ENCODE data around the gene C5orf24. TPM values are rescaled to one million over a fixed set of nuclear protein-coding genes. Genes with fewer than 3 reads are reported as not detected.
A peak's percentile ranks its signal among the peaks of the same experiment; 100 is the strongest.

The C5orf24 gene
- total and polyA plus RNA-seq, 4 experiments from 2014 or later, result 9.2 to 33.9 (median 21.3) TPM

DNA sequence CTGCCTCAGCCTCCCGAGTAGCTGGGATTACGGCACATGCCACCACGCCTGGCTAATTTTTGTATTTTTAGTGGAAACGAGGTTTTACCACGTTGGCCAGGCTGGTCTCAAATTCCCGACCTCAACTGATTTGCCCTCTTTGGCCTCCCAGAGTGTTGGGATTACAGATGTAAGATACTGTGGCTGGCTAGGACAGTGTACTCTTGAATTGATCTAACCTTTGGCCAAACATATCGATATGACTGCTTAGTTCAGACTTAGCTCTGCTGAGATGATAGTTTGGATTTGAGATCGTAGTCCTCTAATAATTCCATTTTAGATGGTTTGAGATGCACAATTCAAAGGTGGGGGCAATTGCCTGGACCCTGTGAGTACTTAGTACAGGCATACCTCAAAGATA is 43.6 kb downstream of the C5orf24 start:
- Mint-ChIP-seq H3K27ac (no peak overlapping the region), H3K36me3 (peaks cover 38 to 51% of the 10 kb centered on the region in 2 donors), H3K4me3 (no peak overlapping the region), H3K4me1 (peaks cover 23 to 33% (median 26%) of the 10 kb centered on the region in 4 donors), H3K27me3 (no peaks in the 10 kb centered on the region), H3K9me3 (no peaks in the 10 kb centered on the region)
- DNase-seq, result no peak
- Histone ChIP-seq H3K27ac (ENCODE audit: low read depth, low read length) (no peak overlapping the region), H3K27me3 (ENCODE audit: insufficient read depth, low read length) (no peaks in the 10 kb centered on the region), H3K9me3 (ENCODE audit: control insufficient read depth in 1 of 2, low read length in 2 of 2) (no peaks in the 10 kb centered on the region), H3K4me3 (ENCODE audit: low read length in 2 of 2) (no peak overlapping the region), H3K4me1 (ENCODE audit: insufficient read depth, low read length) (no peaks in the 10 kb centered on the region), H3K36me3 (ENCODE audit: insufficient read depth, low read length) (no peaks in the 10 kb centered on the region)
- POLR2A ChIA-PET (ENCODE audit: partially characterized antibody), result interaction anchor here (0.6 kb wide), 1 partner anchor 19 kb away, joined by 3 read pairs; no protein-coding TSS in a partner anchor
- intact Hi-C loops (cut with micrococcal nuclease), result no loop called here
- CTCF ChIA-PET (ENCODE audit: partially characterized antibody), result no interaction called here

DNA sequence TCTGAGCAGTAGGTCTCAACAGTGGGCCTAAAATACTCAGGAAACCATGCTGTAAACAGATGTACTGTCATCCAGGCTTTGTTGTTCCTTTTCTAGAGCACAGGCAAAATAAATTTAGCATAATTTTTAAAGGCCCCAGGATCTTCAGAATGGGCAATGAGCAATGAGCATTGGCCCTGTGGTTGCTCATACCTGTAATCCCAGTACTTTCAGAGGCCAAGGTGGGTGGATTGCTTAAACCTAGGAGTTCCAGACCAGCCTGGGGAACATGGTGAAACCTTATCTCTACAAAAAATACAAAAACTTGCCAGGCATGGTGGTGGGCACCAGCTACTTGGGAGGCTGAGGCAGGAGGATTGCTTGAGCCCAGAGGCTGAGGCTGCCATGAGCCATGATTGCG is 45.7 kb downstream of the C5orf24 start:
- DNase-seq, result no peak
- Mint-ChIP-seq H3K4me3 (no peak overlapping the region), H3K4me1 (peaks cover 11 to 20% (median 15%) of the 10 kb centered on the region in 4 donors), H3K27ac (no peak overlapping the region), H3K27me3 (no peaks in the 10 kb centered on the region), H3K9me3 (no peaks in the 10 kb centered on the region), H3K36me3 (peaks cover 38 to 63% of the 10 kb centered on the region in 2 donors)
- ChIA-PET CTCF (ENCODE audit: partially characterized antibody) (interaction anchor here (1.1 kb wide), 1 partner anchor 13 kb away, joined by 3 read pairs; the partner anchor contains the start of gene PCBD2), POLR2A (ENCODE audit: partially characterized antibody) (interaction anchor here (0.6 to 1.1 kb wide), 2 partner anchors 13 to 52 kb away, joined by 3 to 6 read pairs; partner anchors contain the start of gene PCBD2)
- Histone ChIP-seq H3K4me1 (ENCODE audit: insufficient read depth, low read length) (no peaks in the 10 kb centered on the region), H3K36me3 (ENCODE audit: insufficient read depth, low read length) (peaks cover 10% of the 10 kb centered on the region), H3K27ac (ENCODE audit: low read depth, low read length) (no peak overlapping the region), H3K4me3 (ENCODE audit: low read length in 2 of 2) (no peak overlapping the region), H3K27me3 (ENCODE audit: insufficient read depth, low read length) (no peaks in the 10 kb centered on the region), H3K9me3 (ENCODE audit: control insufficient read depth in 1 of 2, low read length in 2 of 2) (no peaks in the 10 kb centered on the region)
- intact Hi-C loops (cut with micrococcal nuclease), result no loop called here

DNA sequence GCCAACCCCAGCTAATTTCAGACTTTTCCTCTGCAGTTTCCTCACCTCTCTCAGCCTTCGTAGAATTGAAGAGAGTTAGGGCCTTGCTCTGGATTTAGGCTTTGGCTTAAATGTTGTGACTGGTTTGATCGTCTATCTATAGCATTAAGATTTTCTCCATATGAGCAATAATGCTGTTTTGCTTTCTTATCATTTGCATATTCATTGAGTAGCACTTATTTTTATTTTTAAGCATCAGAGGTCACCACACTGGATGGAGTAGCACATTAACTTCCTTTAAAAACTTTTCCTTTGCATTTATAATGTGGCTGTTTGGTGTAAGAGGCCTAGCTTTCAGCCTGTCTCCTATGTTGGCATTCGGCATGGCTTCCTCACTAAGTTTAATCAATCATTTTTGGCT is 46.5 kb downstream of the C5orf24 start:
- no peak overlapping the region for H3K4me3 Mint-ChIP-seq
- H3K36me3 Mint-ChIP-seq, result peaks cover 37 to 63% of the 10 kb centered on the region in 2 donors
- Histone ChIP-seq H3K4me1 (ENCODE audit: insufficient read depth, low read length) (no peaks in the 10 kb centered on the region), H3K27ac (ENCODE audit: low read depth, low read length) (no peak overlapping the region), H3K36me3 (ENCODE audit: insufficient read depth, low read length) (peaks cover 11% of the 10 kb centered on the region), H3K4me3 (ENCODE audit: low read length in 2 of 2) (no peak overlapping the region), H3K9me3 (ENCODE audit: control insufficient read depth in 1 of 2, low read length in 2 of 2) (no peaks in the 10 kb centered on the region), H3K27me3 (ENCODE audit: insufficient read depth, low read length) (no peaks in the 10 kb centered on the region)
- H3K9me3 Mint-ChIP-seq, result no peaks in the 10 kb centered on the region
- DNase-seq, result no peak
- ChIA-PET POLR2A (ENCODE audit: partially characterized antibody) (interaction anchor here (1.1 kb wide), 1 partner anchor 12 kb away, joined by 6 read pairs; the partner anchor contains the start of gene PCBD2), CTCF (ENCODE audit: partially characterized antibody) (interaction anchor here (1.1 kb wide), 1 partner anchor 12 kb away, joined by 3 read pairs; the partner anchor contains the start of gene PCBD2)
- intact Hi-C loops (cut with micrococcal nuclease), result no loop called here
- peak overlapping the region in 3 of 7 donors; percentile 42 to 68 (median 52) for H3K27ac Mint-ChIP-seq
- peaks cover 8 to 19% (median 13%) of the 10 kb centered on the region in 4 donors for H3K4me1 Mint-ChIP-seq
- no peaks in the 10 kb centered on the region for H3K27me3 Mint-ChIP-seq

DNA sequence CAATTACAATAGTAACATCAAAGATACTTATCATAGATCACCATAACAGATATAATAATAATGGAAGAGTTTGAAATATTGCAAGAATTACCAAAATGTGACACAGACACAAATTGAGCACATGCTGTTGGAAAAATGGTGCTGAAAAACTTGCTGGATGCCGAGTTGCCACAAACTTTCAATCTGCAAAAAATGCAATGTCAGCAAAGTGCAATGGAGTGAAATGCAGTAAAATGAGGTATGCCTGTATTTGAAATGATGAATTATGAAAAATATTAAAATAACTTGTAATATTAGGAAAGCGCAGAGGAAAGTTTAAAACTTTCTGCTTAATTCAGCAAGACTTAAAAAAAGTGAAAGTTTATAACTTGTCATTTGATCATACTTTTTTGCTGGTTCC is 47.2 kb downstream of the C5orf24 start:
- intact Hi-C loops (cut with micrococcal nuclease), result no loop called here

GRCh38 chr5:134893748-134894505 is 48.2 kb downstream of the C5orf24 start:
- Mint-ChIP-seq H3K36me3 (peaks cover 25 to 61% of the 10 kb centered on the region in 2 donors), H3K27ac (peak overlapping the region in 2 of 7 donors; percentile 6 to 83), H3K9me3 (no peaks in the 10 kb centered on the region), H3K27me3 (no peaks in the 10 kb centered on the region), H3K4me3 (no peak overlapping the region), H3K4me1 (peaks cover 3 to 12% (median 11%) of the 10 kb centered on the region in 4 donors)
- Histone ChIP-seq H3K36me3 (ENCODE audit: insufficient read depth, low read length) (peaks cover 22% of the 10 kb centered on the region), H3K27me3 (ENCODE audit: insufficient read depth, low read length) (no peaks in the 10 kb centered on the region), H3K27ac (ENCODE audit: low read depth, low read length) (no peak overlapping the region), H3K4me3 (ENCODE audit: low read length in 2 of 2) (no peak overlapping the region), H3K9me3 (ENCODE audit: control insufficient read depth in 1 of 2, low read length in 2 of 2) (no peaks in the 10 kb centered on the region), H3K4me1 (ENCODE audit: insufficient read depth, low read length) (no peaks in the 10 kb centered on the region)
- POLR2A ChIA-PET (ENCODE audit: partially characterized antibody), result no interaction called here
- intact Hi-C loops (cut with micrococcal nuclease), result no loop called here
- CTCF ChIA-PET (ENCODE audit: partially characterized antibody), result no interaction called here
- no peak for DNase-seq

More for the DNA sequence above, 47.2 kb downstream of the C5orf24 start:
- no peaks in the 10 kb centered on the region for H3K9me3 ChIP-seq (ENCODE audit: control insufficient read depth in 1 of 2, low read length in 2 of 2)
- no peak for DNase-seq
- ChIA-PET POLR2A (ENCODE audit: partially characterized antibody) (no interaction called here), CTCF (ENCODE audit: partially characterized antibody) (no interaction called here)
- no peaks in the 10 kb centered on the region for H3K4me1 ChIP-seq (ENCODE audit: insufficient read depth, low read length)
- H3K36me3 Mint-ChIP-seq, result peaks cover 31 to 57% of the 10 kb centered on the region in 2 donors
- no peak overlapping the region for H3K27ac ChIP-seq (ENCODE audit: low read depth, low read length)
- no peak overlapping the region for H3K4me3 Mint-ChIP-seq
- H3K4me1 Mint-ChIP-seq, result peaks cover 3 to 14% (median 12%) of the 10 kb centered on the region in 4 donors
- H3K4me3 ChIP-seq (ENCODE audit: low read length in 2 of 2), result no peak overlapping the region
- H3K27ac Mint-ChIP-seq, result peak overlapping the region in 2 of 7 donors; percentile 33 to 42
- H3K36me3 ChIP-seq (ENCODE audit: insufficient read depth, low read length), result peaks cover 15% of the 10 kb centered on the region
- H3K27me3 ChIP-seq (ENCODE audit: insufficient read depth, low read length), result no peaks in the 10 kb centered on the region
- H3K9me3 Mint-ChIP-seq, result no peaks in the 10 kb centered on the region
- no peaks in the 10 kb centered on the region for H3K27me3 Mint-ChIP-seq

GRCh38 chr5:134902071-134902801 is 56.5 kb downstream of the C5orf24 start:
- H3K4me3 Mint-ChIP-seq, result peak overlapping the region in 5 of 8 donors; percentile 29 to 75 (median 44)

More at GRCh38 chr5:134902071-134902801, 56.5 kb downstream of the C5orf24 start:
- ChIA-PET CTCF (ENCODE audit: partially characterized antibody) (interaction anchor here (1.0 to 2.2 kb wide), 3 partner anchors 29 to 145 kb away, joined by 3 to 8 read pairs (median 4); partner anchors contain the start of gene C5orf24), POLR2A (ENCODE audit: partially characterized antibody) (interaction anchor here (1.8 to 4.4 kb wide), 2 partner anchors 28 to 164 kb away, joined by 6 to 73 read pairs; partner anchors contain the start of genes CAMLG and TXNDC15)
- Histone ChIP-seq H3K9me3 (ENCODE audit: control insufficient read depth in 1 of 2, low read length in 2 of 2) (no peaks in the 10 kb centered on the region), H3K4me3 (ENCODE audit: low read length in 2 of 2) (no peak overlapping the region), H3K36me3 (ENCODE audit: insufficient read depth, low read length) (peaks cover 19% of the 10 kb centered on the region), H3K4me1 (ENCODE audit: insufficient read depth, low read length) (no peaks in the 10 kb centered on the region), H3K27ac (ENCODE audit: low read depth, low read length) (no peak overlapping the region), H3K27me3 (ENCODE audit: insufficient read depth, low read length) (no peaks in the 10 kb centered on the region)
- Mint-ChIP-seq H3K36me3 (peaks cover 8 to 31% of the 10 kb centered on the region in 2 donors), H3K4me1 (peaks cover 4 to 9% (median 5%) of the 10 kb centered on the region in 4 donors), H3K27me3 (no peaks in the 10 kb centered on the region), H3K27ac (peak overlapping the region in 5 of 7 donors; percentile 8 to 72 (median 63)), H3K9me3 (no peaks in the 10 kb centered on the region)
- no peak for DNase-seq
- intact Hi-C loops (cut with micrococcal nuclease), result loop anchor here (10.0 kb wide), 1 partner anchor 897 kb away; the partner anchor contains the start of gene VDAC1

Measured in CD4-positive, alpha-beta memory T cell (primary cell).